Kidney epithelial cell (primary cell): ENCODE data around the gene MDH2. TPM values are rescaled to one million over a fixed set of nuclear protein-coding genes. Genes with fewer than 3 reads are reported as not detected.
"Not testable (repeated sequence)": the region's sequence is repeated elsewhere in the genome, so short reads cannot be mapped to it uniquely, and the experiment has no call there.

Experiments
- DNase-seq: peaks from one replicate; pipeline ENCODE4 v3.0.0-alpha.2; 2010; ENCODE audit warnings: low read depth
- H3K27me3 ChIP-seq: 2 replicates; pipeline ENCODE4 v1.6.0; 2011; ENCODE audit warnings: low read length; ENCODE audit not compliant: control insufficient read depth, insufficient read depth
- H3K36me3 ChIP-seq: 2 replicates; pipeline ENCODE4 v1.5.1; 2011; ENCODE audit warnings: low read length; ENCODE audit not compliant: control insufficient read depth, insufficient read depth
- H3K4me3 ChIP-seq: 2 replicates; pipeline ENCODE4 v1.5.1; 2011; ENCODE audit warnings: low read depth, mild to moderate bottlenecking, control low read depth, low read length
- CTCF ChIP-seq: IDR thresholded peaks from 2 replicates; pipeline ENCODE4 v1.5.1; 2011; ENCODE audit warnings: mild to moderate bottlenecking, moderate library complexity, low read length, control low read depth, inconsistent platforms; ENCODE audit not compliant: insufficient read depth, poor library complexity, severe bottlenecking
- total RNA-seq: library from RNA; depleted of rRNA; stranded (reverse); fragments of >200 nt; gene quantifications from 2 replicates; pipeline ENCODE4 v1.2.3, GENCODE V29; 2015

MDH2 gene
- total RNA-seq, 1 donor from 2014 or later, result 109 TPM

DNA sequence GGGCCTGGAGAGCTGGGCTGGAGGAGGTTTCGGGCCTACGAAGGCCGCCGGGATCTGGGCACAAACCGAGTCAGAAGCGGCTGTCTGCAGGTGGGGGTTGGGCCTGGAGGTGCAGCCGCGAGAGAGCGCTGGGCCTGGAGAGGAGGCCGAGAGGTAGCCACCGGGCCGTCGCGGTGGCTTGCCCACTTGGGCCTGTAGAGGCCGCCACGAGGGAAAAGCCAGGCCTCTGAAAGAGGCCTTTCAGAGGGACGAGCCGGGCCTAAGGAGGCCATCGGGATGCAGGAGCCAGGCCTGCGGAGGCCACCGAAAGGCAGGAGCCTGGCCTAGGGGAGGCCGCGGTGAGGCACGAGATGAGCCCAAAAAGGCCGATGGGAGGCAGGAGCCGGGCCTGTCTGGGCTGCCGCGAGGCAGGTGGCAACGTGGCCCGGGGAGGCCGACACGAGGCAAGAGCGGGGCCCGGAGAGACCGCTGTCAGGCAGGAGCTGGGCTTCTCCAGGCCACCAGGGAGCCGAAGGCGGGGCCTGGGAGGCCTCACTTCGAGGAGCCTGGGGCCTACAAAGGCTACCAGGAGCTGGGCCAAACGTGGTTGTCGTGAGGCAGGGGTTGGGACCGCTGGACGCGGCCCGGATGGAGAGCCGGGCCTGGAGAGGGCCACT, 25.6 kb downstream of the MDH2 start:
- no peaks in the 10 kb centered on the region for H3K36me3 ChIP-seq

GRCh38 chr7:76074306-76074971, 26.5 kb downstream of the MDH2 start:
- Histone ChIP-seq H3K4me3 (no peak overlapping the region), H3K27me3 (no peaks in the 10 kb centered on the region), H3K36me3 (no peaks in the 10 kb centered on the region)
- TF ChIP-seq CTCF, result no peak
- no peak for DNase-seq

More for the DNA sequence above, 25.6 kb downstream of the MDH2 start:
- no peaks in the 10 kb centered on the region for H3K27me3 ChIP-seq
- no peak overlapping the region for H3K4me3 ChIP-seq
- no peak for TF ChIP-seq CTCF
- DNase-seq, result no peak

DNA sequence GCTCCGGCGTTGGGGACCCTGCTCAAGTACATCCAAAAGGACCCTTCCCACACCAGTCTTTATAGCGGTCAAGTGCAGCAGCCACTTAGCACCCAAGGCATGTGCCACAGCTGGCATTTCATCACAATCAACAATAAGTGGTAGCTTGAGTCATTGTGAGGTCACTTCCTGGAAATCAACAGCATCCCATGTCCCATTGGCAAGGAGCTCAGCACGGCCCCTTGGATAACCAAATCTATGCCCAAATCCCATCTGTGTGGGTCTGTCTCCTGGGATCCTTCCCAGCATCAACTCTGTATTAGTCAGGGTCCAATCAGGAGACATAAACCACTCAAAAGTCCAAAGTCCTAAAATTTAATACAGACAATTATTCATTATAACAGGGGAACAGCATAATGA, 27.1 kb downstream of the MDH2 start:
- no peaks in the 10 kb centered on the region for H3K27me3 ChIP-seq
- DNase-seq, result no peak
- no peaks in the 10 kb centered on the region for H3K36me3 ChIP-seq
- no peak for TF ChIP-seq CTCF
- H3K4me3 ChIP-seq, result no peak overlapping the region

DNA sequence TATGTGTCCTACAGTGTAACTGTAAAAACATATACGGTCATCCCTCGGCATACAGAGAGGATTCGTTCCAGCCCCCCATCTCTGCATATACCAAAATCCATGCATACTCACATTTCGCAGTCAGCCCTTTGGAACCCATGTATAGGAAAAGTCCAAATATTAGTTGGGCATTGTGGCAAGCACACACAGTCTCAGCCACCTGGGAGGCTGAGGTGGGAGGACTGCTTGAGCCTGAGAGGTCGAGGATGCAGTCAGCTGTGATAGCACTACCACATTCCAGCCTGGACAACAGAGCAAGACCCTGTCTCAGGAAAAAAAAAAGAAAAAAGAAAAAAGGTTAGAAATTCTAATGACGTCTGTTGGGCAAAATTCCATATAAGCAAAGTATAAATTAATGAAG, 29.1 kb downstream of the MDH2 start:
- Histone ChIP-seq H3K36me3 (no peaks in the 10 kb centered on the region), H3K4me3 (no peak overlapping the region), H3K27me3 (no peaks in the 10 kb centered on the region)
- no peak for DNase-seq
- no peak for TF ChIP-seq CTCF

- Histone ChIP-seq H3K36me3 (no peaks in the 10 kb centered on the region), H3K27me3 (no peaks in the 10 kb centered on the region), H3K4me3 (no peak overlapping the region)
- no peak for TF ChIP-seq CTCF
- DNase-seq, result no peak
Observed at GRCh38 chr7:76077435-76077834, 29.5 kb downstream of the MDH2 start.

GRCh38 chr7:76080204-76080603, 32.3 kb downstream of the MDH2 start:
- H3K36me3 ChIP-seq, result no peaks in the 10 kb centered on the region
- DNase-seq, result no peak
- no peak for TF ChIP-seq CTCF
- H3K27me3 ChIP-seq, result no peaks in the 10 kb centered on the region
- H3K4me3 ChIP-seq, result no peak overlapping the region

GRCh38 chr7:76084115-76084514, 36.2 kb downstream of the MDH2 start:
- not testable (repeated sequence) for DNase-seq, H3K27me3 ChIP-seq, H3K4me3 ChIP-seq, H3K36me3 ChIP-seq
